Activated gamma-delta T cell treated with anti-CD3 and anti-CD28 coated beads, Interleukin-2, amount 50 U/mL, for 16 hours (primary cell): ENCODE results near the gene CEND1.

ENCODE experiments used
- DNase-seq: peaks from one replicate; pipeline ENCODE4 v3.0.0-alpha.2; 2020; ENCODE audit warnings: low read depth

Gene CEND1

DNA sequence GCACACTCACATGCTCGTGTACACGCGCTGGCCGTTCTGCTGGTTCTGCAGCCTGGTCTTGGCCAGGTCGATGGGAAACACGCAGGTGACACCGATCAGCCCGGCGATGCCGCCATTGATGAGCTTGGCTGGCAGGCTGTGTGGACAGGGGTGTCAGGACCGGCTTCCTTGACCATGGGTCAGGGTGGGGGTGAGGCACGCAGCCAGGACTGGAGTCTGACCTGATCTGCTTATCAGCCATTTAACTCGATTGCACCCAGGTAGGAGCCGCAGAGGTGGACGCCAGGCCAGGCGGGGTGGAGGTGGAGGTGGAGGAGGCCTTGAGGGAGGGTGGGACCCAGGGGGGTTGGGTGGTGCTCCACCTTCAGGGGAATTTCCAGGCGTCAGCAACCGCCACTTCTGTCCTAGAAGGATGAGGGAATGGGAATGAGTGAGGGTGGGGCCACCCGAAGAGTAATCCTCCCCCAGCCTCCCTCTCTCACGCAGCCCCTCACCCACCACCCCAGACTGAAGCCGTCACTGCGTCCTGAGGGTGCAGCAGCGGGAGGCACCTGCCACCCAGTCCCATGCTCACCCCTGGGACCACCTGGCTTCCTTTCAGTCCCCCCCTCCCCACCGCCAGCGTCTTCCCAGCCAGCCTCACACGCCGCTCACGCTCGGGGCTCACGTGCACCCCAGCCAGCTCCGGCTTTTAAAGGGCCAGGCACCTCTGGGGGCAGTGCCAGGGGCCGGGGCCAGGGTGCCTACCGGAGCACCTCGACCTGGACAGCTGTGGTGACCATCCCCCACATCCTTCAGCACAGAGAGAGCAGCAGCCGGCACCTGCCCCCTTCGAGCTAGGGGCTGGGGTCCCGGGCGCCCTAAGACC, 5.1 kb upstream of the CEND1 start:
- DNase-seq: no peak

DNA sequence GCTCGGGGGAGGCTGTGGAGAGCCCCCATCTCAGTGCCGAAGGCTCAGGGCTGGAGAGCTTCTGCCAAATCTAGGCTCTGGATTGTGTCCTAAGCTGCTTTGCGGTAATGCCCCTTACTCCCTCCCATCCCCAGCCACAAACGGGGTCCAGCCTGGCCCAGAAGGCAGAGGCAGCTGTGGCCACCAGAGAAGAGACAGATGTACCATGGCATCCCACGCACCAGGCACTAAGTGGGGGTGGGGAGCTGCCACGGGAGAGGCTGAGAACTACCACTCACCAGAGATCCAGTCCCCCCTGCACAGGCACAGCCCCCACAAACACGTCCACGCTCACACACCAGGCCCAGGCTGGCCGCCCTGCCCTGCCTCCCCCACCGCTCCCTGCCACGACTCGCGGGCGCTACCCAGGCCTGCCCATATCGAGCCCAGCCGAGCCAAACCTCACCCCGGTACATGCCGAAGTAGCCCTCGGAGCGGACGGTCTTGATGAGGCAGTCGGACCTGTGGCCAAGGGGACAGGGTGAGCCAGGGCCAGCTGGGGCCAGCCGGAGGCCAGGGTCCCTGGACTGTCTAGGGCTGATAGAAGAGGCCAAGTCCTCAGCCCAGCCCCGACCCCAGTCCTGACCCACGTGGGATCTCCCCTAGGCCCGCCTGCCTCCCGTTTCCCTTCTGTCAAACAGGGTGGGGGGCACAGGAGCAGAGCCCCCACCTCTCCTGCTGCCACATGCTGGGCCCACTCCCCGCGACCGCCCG, 4.3 kb upstream of the CEND1 start:
- DNase-seq: no peak

DNA sequence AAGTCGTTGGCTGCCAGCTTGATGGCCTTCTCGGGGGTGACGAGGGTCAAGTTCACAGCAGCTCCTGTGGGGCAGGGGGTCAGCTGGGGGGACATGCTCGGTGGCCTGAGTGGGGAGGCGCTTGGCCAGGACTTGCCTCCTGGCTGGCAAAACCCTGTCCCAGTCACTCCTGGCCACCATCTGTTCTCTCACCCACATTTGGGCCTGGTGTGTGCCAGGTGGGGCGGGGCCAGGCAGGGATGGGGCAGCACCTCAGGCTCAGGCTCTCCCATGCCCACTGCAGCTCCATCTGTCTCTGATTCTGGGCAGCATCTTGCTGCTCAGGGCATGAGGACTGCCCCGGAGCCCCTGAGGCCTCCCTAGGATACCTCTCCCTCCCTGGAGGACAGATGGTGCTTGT, 3.7 kb upstream of the CEND1 start:
- DNase-seq: no peak

DNA sequence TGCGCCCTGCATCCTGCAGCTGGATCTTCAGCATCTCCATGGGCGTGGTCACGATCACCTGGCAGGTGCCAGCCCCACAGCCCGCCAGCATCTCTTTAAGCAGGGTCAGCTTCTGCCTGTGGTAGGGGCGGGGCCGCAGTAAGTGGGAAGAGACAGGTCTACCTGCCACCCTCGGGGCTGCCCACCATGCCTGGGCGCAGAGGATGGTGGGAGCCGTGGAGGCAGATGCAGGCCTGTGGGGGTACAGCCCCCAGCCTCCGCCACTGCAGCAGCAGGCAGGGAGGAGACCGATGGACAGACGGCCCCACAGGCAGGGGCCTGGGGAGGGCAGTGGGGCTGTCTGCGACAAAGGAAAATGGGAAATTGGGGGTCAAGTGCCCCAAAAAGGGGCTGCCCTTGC, 3.0 kb upstream of the CEND1 start:
- no peak for DNase-seq

DNA sequence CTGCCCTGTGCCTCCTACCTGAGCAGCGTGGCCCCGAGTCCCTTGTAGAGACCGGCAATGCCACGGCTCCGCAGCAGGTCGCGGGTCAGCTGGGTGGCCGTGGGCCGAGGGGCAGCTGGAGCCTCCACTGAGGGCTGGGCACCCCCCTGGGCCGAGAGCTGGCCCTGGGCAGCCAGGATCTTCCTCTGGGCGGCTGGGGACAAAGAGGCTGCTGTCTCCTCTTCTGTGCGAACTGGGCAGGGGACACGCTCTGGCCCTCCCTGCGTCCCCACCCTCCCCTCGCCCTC, 2.6 kb upstream of the CEND1 start:
- DNase-seq: no peak

DNA sequence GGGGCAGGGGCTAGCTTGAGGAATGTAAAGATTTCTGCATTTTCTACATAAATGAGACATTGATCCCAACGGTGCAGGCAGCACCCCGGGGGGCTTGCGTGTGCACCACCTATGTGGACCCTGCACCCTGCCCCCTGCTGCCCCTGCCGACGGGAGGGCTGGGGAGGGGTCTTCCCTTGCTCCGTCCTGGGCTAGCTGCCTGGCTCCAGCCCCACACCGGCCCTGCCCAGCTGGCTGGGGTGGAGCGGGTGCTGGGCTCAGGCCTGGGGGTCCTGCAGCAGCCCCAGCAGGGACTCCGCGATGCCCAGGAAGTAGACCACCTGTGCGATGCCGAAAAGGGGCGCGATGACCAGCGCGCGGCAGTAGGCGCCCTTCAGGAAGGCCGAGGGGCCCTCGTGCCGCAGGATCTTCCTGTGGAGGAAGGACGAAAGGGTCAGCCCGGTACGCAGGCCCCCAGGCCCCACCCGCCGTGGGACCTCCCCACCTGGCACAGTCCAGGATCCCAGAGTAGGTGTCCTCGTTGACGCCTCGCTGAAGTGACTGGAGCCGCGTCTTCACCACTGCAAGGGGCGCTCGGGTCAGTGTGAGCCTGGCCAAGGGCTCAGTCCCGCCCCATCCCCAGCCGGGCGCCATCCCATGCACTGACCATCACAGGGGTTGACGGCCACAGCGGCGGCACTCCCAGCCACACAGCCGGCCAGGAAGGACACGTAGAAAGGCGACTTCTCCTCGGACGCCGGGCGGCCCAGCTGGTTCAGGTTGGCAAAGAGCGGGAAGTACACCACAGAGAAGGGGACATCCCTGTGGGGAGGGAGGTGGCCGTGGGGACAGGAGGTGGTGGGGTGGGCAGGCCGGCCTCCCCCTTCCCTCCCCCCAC, 2.0 kb upstream of the CEND1 start:
- DNase-seq: no peak

DNA sequence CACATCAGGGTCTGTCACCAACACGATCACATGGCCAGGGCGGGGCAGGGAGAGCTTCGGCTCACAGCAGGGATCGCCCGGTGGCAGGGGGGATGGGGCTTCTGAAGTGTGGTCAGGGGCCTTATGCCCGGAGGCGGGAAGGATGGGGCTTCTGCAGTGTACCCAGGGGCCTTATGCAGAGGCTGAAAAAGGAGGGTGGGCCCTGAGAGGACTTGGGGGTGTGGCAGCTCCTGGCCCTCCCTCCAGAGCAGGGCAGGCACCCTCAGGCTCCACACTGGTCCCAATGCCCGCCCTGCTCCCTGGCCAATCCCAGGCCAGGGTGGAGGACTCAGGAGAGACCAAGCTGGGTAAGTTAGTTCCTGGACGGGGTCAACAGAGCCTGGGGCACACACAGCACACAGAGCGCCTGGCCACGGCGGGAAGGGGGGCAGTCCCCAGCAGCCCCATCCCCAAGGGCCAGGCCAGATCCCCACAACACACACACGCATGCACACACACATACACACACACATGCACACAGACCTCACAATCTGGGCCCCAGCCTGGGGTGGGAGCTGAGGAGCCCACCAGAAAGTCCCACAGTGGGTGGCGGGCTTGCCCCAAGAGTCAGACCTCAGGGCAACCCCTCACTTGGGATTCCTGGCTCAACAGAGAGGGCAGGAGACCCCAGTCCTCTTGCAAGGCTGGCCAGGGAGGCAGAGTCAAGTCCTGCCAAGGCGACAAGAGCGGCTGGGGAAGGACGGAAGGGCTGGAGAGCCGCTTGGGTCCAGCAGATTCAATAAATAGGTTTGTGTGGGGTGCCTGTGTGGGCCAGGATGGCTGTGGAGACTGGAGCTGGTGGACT, 1.1 kb upstream of the CEND1 start:
- no peak for DNase-seq

DNA sequence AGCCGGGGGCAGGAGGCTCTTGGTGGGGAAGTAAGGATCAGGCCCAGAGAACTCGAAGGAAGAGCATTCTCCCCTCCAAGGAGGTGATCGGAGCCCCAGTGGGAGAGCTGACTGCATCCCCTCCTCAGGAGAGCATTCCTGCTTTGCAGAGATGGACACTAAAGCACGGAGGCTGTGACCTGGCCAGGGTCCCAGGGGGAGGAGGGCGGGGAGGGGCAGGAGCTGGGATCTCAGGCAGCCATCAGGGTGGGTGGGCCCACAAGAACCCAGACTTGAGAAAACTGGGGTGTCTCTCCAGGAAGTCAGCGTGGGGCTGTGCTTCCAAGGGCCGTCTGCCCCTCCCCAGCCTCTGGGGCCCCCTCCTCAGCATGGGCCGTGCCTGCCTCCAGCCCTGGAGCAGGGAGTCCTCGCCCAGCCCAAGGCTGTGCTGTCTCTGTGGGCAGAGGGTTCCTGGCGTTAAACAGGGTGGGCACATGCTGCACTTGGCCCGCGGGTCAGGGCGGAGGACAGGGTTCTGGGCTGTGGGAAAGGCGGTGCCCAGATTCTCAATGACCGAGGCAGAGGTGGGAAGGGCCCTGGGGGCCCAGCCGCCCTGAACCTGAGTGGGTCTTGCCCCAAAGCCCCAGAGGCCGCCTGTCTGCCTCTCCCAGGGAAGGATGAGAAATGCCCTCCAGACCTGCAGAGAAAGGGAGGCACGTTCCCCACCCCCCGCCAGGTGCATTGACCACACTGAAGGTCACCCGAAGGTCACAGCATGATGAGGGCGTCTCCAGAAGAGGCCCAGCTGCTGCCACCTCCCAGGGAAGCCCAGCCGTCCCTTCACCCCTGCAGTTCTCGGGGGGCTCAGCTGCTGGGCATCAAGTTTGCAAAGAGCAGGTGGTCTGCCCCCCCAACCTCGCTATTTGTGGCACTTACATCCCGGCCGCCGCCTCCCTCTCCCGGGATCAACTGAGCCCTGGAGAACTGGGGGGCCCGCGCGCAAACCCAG, 643 bp downstream of the CEND1 start:
- DNase-seq: no peak

DNA sequence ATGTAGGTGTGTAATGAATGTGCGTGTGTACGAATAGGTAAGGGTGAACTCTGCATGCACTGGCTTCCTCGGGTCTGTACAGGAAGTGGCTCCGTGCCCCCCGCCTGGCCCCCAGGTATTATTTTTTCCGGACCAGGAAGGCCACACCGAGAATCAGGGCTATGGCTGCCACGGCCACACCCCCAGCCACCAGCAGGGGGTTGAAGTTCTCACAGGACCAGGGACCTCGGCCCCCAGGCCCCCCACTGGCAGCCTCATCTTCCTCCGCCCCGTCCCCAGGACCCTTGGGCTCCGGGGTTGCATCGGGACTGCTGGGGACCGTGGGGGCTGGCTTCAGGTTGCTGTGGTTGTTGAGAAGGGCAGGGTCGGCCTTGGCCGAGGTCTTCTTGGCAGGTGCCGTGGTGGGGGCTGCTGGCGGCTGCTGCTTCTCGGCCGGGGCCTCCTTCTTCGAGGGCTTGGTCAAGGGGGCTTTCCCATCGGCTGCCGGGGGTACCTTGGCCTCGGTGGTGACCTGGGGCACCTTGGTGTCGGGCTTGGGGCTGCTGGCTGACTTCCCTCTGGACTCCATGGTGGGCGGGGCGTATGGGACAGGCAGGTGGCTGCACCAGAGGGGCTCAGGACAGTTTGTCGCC, 1.8 kb downstream of the CEND1 start:
- DNase-seq: no peak

DNA sequence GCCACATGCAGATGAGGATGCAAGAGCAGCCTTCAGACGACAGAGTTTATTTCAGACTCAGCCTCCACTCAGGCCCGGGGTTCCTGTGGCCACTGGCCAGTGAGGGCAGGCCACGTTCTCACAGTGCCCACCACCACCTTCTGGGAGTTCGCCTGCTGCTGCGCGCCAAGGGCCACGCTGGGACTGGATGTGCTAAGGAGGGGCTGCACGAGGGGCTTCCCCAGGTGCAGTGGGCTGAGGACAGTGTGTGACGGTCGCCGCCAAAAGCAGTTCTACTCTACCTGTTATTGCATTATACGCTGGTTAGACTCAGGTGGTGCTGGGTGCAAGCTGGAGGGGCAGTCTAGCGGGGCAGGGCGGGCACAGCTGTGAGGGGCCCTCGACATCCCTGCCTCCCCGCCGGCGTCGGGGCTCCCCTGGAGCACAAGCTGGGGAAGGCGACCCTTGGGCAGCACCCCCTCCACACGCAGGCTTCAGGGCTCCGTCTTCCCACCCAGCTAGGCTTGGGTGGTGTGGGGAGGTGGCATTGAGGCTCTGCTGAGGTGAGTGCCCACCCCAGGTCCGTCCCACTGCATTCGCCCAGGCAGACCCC, 2.7 kb downstream of the CEND1 start:
- DNase-seq: no peak

DNA sequence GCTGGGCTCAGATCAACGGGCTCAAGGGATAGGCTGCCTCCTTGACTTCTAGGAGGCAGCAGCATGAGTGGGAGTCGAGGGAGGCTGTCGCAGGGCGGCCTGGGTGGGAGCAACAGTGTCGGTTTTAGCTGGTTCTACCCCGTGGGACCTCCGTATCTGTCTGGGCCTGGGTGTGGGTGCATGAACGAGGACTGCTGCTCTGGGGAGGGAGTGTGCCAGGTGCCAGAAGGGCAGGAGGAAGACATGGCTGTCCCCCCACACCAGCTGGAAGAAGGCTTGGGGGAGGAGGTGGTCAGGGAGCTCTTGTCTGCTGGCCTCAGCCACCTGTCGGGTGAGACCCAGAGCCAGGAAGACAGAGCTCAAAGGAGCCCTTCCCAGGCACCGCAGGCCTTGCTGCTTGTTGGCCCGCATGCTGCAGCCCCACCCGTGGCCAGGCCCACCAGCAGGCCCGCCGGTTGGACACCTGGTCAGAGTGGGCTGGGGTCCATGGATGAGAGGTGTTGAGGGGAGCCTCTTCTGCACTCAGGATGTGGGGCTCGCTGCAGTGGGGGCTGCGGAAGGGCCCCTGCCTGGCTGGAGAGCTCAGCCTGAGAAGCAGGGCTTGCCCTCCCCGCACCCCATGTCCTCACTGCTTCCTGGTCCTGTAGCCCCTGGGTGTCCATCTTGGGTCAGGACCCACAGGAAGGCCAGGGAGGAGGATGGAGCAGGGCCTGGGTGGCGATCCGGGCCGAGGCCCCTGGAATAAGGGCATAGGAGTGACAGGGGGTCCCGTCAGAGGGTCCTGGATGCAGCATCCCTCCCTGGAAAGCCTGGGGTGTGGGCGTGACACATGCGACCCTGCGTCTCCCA, 3.4 kb downstream of the CEND1 start:
- no peak for DNase-seq

DNA sequence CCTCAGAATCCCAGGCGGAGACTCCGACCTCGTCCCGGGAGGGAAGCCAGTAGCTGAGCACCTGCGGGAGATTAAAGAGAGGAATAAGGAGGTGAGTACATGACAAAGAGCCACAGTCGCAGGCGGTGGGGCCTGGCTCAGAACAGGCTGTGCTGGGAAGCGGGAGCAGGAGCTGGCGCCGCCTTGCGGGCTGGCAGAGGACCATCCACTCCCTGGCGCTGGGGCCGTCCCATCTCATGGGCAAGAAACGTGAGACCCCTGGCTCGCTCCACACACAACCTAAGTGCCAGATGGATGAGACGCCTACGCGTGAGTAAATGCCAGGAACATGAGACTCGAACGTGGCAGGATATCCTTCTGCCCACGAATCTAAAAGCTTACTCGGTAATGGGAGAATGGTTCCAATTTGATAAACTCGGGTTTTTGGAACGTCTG, 6.3 kb downstream of the CEND1 start:
- no peak for DNase-seq

DNA sequence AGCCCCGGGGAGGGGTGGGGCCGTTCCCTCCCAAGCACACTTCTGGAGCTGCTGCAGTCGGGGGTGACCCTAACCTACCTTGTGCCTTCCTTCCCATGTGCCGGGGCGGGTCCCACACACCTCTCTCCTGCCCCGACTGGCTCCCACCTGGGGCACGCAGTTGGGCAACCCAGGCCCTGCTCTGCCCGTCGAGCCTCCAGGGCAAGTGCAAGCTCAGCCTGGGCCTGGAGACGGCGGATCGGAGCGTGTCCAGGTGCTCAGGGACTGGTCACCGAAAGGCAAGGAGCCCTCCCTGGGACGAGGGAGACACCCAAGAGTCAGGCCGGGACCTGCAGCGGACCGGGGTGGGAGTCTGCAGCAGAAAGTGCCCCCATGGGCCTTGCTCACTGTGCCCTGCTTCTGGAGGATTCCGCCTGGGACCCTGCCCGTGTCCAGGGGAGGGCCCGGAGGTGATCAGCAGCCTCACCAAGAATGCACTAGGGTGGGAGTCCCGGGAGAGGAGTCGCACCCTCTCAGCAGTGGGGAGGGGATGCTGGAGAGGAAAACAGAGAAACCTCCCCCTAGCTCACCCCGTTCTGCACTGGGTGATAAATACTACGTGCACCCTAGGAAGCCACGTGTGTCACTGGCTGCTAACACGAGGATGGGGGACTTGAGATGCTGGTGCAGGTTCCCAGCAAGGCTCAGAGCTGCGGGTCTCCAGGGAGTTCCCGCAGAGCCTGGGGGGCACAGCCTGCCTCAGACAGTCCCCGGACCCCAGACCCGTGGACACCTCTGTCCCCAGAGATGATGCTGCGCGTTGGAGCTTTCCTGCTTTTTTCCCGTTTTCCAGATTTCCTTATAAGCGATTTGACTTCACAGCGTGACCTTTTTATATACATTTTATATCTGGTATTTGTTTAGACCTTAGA, 7.4 kb downstream of the CEND1 start:
- DNase-seq: no peak

DNA sequence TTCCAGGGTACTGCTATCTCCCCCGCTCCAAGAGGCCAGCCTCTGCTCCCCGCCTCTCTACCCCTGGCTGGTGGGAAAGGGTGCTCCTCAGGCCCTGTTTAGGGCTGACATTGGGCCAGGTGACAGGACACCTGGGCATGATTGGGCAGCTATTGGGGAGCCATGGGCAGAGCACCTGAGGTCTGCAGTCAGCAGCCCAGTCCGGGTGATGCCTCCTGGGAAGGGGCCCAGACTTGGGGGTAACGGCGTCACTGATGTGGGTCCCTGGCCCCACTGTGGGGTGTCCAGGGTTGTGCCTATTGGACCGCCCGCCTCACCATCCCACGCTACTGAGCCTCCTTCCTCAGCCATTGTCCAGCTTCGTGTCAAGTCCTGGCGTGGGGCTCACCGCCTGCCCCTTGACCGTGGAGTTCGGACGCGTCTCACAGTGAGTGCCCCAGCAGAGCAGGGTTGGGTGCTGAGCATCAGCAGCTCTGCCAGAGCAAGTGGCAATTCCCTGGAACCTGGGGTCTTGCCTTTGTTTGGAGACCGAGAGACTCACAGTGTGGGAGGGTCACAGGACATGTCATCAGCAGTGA, 9.8 kb downstream of the CEND1 start:
- DNase-seq: no peak

DNA sequence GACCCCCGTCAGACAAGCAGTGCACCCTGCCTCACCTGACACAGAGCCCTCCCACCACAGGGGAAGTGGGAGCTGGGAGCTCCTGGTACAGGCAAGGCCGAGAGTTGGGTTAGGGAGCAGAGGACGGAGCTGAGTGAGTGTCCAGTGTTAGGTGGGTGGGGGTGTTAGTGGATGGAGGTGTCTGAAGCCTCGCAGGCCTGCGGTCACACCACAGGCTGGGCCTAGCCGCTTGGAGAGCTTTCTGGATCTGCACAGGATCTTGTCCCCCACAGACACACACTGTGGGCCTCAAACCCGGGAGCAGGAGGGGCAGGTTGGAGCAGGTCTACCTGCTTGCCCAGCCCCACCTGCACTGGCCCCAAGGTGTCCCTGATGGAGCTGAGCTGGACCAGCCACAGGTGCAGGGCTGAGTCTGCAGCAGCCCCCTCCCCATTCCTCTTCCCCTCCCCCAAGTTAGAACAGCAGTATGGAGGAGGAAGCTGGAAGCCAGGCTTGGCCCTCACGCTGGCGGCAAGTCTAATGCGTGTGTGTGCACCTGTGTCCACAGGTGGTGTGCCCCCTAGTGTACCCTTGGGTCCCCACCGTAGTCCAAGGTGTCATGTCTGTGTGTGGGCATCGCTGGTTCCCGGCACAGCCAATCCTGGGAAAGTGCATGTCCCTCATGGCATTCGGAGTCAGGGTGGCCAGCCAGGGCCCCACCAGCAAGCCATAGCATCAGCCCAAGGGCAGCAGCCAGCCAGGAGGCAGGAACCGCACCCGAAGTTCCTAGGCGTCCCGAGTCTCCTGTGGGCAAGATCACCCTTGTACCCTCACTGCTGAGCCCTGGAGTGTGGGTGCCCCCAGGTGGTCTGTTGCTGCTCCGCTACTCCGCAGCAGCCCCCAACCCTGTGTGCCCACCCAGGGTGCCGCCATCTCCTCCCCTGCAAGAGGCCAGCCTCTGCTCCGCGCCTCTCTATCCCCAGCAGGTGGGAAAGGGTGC, 10.6 kb downstream of the CEND1 start:
- DNase-seq: no peak
